K562 (cell line): ENCODE results near the gene COL28A1. TPM values are rescaled to one million over a fixed set of nuclear protein-coding genes. Genes with fewer than 3 reads are reported as not detected.
"Not testable (repeated sequence)": the region's sequence is repeated elsewhere in the genome, so short reads cannot be mapped to it uniquely, and the experiment has no call there.

Experiments
- ATAC-seq: fragments of 200-7000 bp; cut with Tn5 transposase; 3 replicates; pipeline ENCODE4 v1.9.1; 2020; ENCODE audit warnings: moderate library complexity
- BruUV-seq: library from RNA; stranded (reverse); fragments of 400-500 nt; replicated peaks from 2 replicates; lab custom pipeline; 2021; lab: Mats Ljungman, UMichigan
- CTCF ChIA-PET: fragments of 300-600 bp; formaldehyde crosslinking; extraction: SDS; loops from one replicate; lab custom pipeline; 2021; ENCODE audit warnings: low intra/inter-chr PET ratio; lab: Yijun Ruan, JAX
- POLR2A ChIA-PET: fragments of 300-600, 350-650 bp; sonication (Branson Sonifier 250); formaldehyde crosslinking; extraction: SDS; loops from one replicate; lab custom pipeline; 2021; ENCODE audit warnings: antibody characterized with exemption, inconsistent platforms; lab: Yijun Ruan, JAX
- DNase-seq, 4 experiments: peaks; one replicate each; pipeline versions ENCODE4 v3.0.0 to v3.0.0-alpha.2; 2011 to 2018; ENCODE audit warnings: low spot score in 3 of 4, mixed read lengths in 3 of 4; ENCODE audit errors: extremely low read depth in 1 of 4
- FAIRE-seq: peaks from 2 replicates; lab custom pipeline; 2011; peaks lifted over from hg19 to GRCh38; lab: Jason Lieb, UNC
- H2AFZ ChIP-seq: 2 replicates; pipeline ENCODE4 v1.6.0; 2011; ENCODE audit warnings: low read depth, low read length, control low read depth, inconsistent platforms
- H3K27ac ChIP-seq: fragments of 200-600 bp; 3 replicates; pipeline ENCODE4 v1.8.0; 2011; ENCODE audit warnings: low read depth, mild to moderate bottlenecking, control low read depth, inconsistent platforms, low read length, moderate library complexity, mixed read lengths; ENCODE audit errors: extremely low read depth
- H3K27me3 ChIP-seq, 2 experiments: fragments of 300-600 bp in 1 of 2; 2 replicates in 1 of 2; 3 replicates in 1 of 2; pipeline versions ENCODE4 v1.6.0 to v1.8.0; 2011; ENCODE audit warnings: inconsistent platforms in 2 of 2, low read length in 2 of 2, mild to moderate bottlenecking in 1 of 2, mixed read lengths in 1 of 2, moderate library complexity in 1 of 2; ENCODE audit not compliant: control insufficient read depth in 2 of 2, insufficient read depth in 2 of 2
- H3K36me3 ChIP-seq: fragments of 300-600 bp; 3 replicates; pipeline ENCODE4 v1.8.0; 2011; ENCODE audit warnings: mild to moderate bottlenecking, low read length, inconsistent platforms; ENCODE audit not compliant: control insufficient read depth, insufficient read depth
- H3K4me1 ChIP-seq, 2 experiments: fragments of 200-600 bp in 1 of 2; replicated peaks in 1 of 2; 2 replicates in 1 of 2; 3 replicates in 1 of 2; pipeline versions ENCODE4 v1.5.1 to v1.8.0; 2011; ENCODE audit warnings: inconsistent platforms in 2 of 2, low read length in 2 of 2, mild to moderate bottlenecking in 1 of 2, mixed read lengths in 1 of 2, moderate library complexity in 1 of 2; ENCODE audit not compliant: control insufficient read depth in 2 of 2, insufficient read depth in 2 of 2
- H3K4me2 ChIP-seq: 2 replicates; pipeline ENCODE4 v1.6.1; 2011; ENCODE audit warnings: low read length, control low read depth, inconsistent platforms, mixed read lengths; ENCODE audit not compliant: insufficient read depth
- H3K4me3 ChIP-seq: fragments of 200-600 bp; sonication (generic), shearing (Covaris generic); 2 replicates; pipeline ENCODE4 v1.5.1; 2016; ENCODE audit warnings: control low read depth, inconsistent platforms
- H3K79me2 ChIP-seq: fragments of 200-600 bp; 3 replicates; pipeline ENCODE4 v1.8.0; 2011; ENCODE audit warnings: low read length, inconsistent platforms; ENCODE audit not compliant: control insufficient read depth, insufficient read depth
- H3K9ac ChIP-seq, 2 experiments: 2 replicates each; pipeline versions ENCODE4 v1.6.0 to v1.6.1; 2011; ENCODE audit warnings: low read depth in 2 of 2, low read length in 2 of 2, control low read depth in 1 of 2, inconsistent platforms in 1 of 2, mild to moderate bottlenecking in 1 of 2, mixed read lengths in 1 of 2; ENCODE audit not compliant: insufficient read depth in 1 of 2
- H3K9me1 ChIP-seq: one replicate; pipeline ENCODE4 v1.6.0; 2011; ENCODE audit warnings: inconsistent platforms, mild to moderate bottlenecking, low read length, moderate library complexity; ENCODE audit not compliant: control insufficient read depth, insufficient read depth
- H3K9me3 ChIP-seq: replicated peaks from 2 replicates; pipeline ENCODE4 v1.5.1; 2011; ENCODE audit warnings: low read depth, low read length, inconsistent platforms; ENCODE audit not compliant: control insufficient read depth, insufficient read depth
- H4K20me1 ChIP-seq: replicated peaks from 2 replicates; pipeline ENCODE4 v1.6.1; 2011; ENCODE audit warnings: low read length, inconsistent platforms, mixed read lengths; ENCODE audit not compliant: control insufficient read depth, insufficient read depth
- GABPB2 ChIP-seq: fragments of 250-450 bp; sonication (Bioruptor Pico); conservative IDR thresholded peaks from 2 replicates; pipeline ENCODE4 v1.5.1; 2021; ENCODE audit warnings: mild to moderate bottlenecking
- MTA1 ChIP-seq: fragments of 450-650 bp; IDR thresholded peaks from 2 replicates; pipeline ENCODE4 v1.6.1; 2017; ENCODE audit warnings: borderline replicate concordance
- PPARD ChIP-seq: fragments of 250-450 bp; sonication (Bioruptor Pico); IDR thresholded peaks from 2 replicates; pipeline ENCODE4 v1.8.0; 2022; ENCODE audit warnings: inconsistent platforms, mild to moderate bottlenecking, moderate library complexity
- TOE1 ChIP-seq, 2 experiments: fragments of 450-650 bp in 1 of 2; sonication (generic) in 1 of 2; formaldehyde crosslinking in 1 of 2; IDR thresholded peaks; 2 replicates each; pipeline versions ENCODE4 v1.7.1 to v1.8.0; 2016 to 2022; ENCODE audit warnings: borderline replicate concordance in 2 of 2, mild to moderate bottlenecking in 2 of 2, antibody characterized with exemption in 1 of 2, inconsistent platforms in 1 of 2, low read depth in 1 of 2, missing genetic modification reagents in 1 of 2, moderate library complexity in 1 of 2
- ZNF146 ChIP-seq: IDR thresholded peaks from one replicate; pipeline ENCODE4 v1.6.1; 2018; ENCODE audit warnings: missing compliant biosample characterization; ENCODE audit not compliant: unreplicated experiment
- WGBS: fragments of 100-300 bp; shearing (Covaris generic); methylation state at CpG from one replicate; pipeline ENCODE4 v1.1.6; 2016; ENCODE audit warnings: low coverage, mixed read lengths; ENCODE audit not compliant: insufficient coverage; ENCODE audit errors: missing lambda C conversion rate; 5-methylcytosine and 5-hydroxymethylcytosine counted together
- in situ Hi-C: fragments of 300-500 bp; cut with MboI; formaldehyde crosslinking; loops from 4 replicates; pipeline ENCODE4 v1.15.0; 2018; ENCODE audit warnings: inconsistent platforms, mixed read lengths
- intact Hi-C: fragments of 100-400 bp; cut with micrococcal nuclease; formaldehyde crosslinking; loops from 2 replicates; pipeline ENCODE4 v1.14.2; 2022
- polyA plus RNA-seq, 8 experiments: library from polyadenylated mRNA; depleted of rRNA in 4 of 8; stranded (reverse) in 5 of 8; unstranded in 3 of 8; fragments of >200 nt; fragmentation: Nextera tagmentation in 2 of 8; fragmentation: Illumina TruSeq in 1 of 8; extraction: Ambion mirVana in 2 of 8; extraction: Trizol in 1 of 8; gene quantifications; 2 replicates each; pipeline versions ENCODE4 v1.2.1 to v1.2.3, GENCODE V29; 2011 to 2014; ENCODE audit warnings: inconsistent platforms in 1 of 8, missing spikeins in 1 of 8
- total RNA-seq, 7 experiments: library from RNA; depleted of rRNA in 6 of 7; stranded (reverse); fragments of >200 nt in 6 of 7; fragmentation: Illumina TruSeq in 2 of 7; extraction: Trizol in 2 of 7; gene quantifications; 2 replicates each; pipeline versions ENCODE4 v1.2.1 to v1.2.3, GENCODE V29; 2011 to 2021; ENCODE audit warnings: low replicate concordance in 1 of 7

Gene COL28A1
- total and polyA plus RNA-seq, 9 of the 15 experiments (the other 6 are each of a cell fraction or from before 2014, with no cell fraction given) = 0.03 to 0.13 (median 0.05) TPM; not detected in 3

- no peak for TF ChIP-seq TOE1 (IDR thresholded peaks at IDR 0.05; ENCODE audit: borderline replicate concordance)
- no peak for TF ChIP-seq TOE1 (CRISPR knock-in tag; IDR thresholded peaks at IDR 0.05; ENCODE audit: borderline replicate concordance, low read depth)
- no peak for TF ChIP-seq GABPB2
- no peak for TF ChIP-seq PPARD (CRISPR knock-in tag)
- TF ChIP-seq MTA1 = no peak
These were observed 27.1 kb upstream of the COL28A1 start (continued) for GRCh38 chr7:7562736-7563135.

- H2AFZ ChIP-seq, in situ Hi-C loops, H3K9me1 ChIP-seq, H3K27ac ChIP-seq, H3K9me3 ChIP-seq, H3K4me3 ChIP-seq, H3K27me3 ChIP-seq, H3K9ac ChIP-seq, H3K4me2 ChIP-seq, DNase-seq, H3K36me3 ChIP-seq, ATAC-seq, H3K79me2 ChIP-seq, CTCF ChIA-PET, FAIRE-seq, intact Hi-C loops, H3K4me1 ChIP-seq, BruUV-seq: not testable (repeated sequence)
- POLR2A ChIA-PET = interaction anchor here (0.6 to 0.7 kb wide), 2 partner anchors 28 to 323 kb away, joined by 3 read pairs; no protein-coding TSS in a partner anchor
- WGBS = 70% methylated on average over 5 of the region's 5 CpGs
- peak; percentile 65 for TF ChIP-seq ZNF146 (CRISPR knock-in tag)
- TF ChIP-seq, all 486 proteins: peak for 1; not testable (repeated sequence) for 485
- H4K20me1 ChIP-seq = not testable (repeated sequence)
These were observed 25.9 kb upstream of the COL28A1 start for GRCh38 chr7:7561591-7561990.
